B cell (primary cell): Measurements from ENCODE around the gene LRRC37A2. TPM values are rescaled to one million over a fixed set of nuclear protein-coding genes. Genes with fewer than 3 reads are reported as not detected.
"Not testable (repeated sequence)": the region's sequence is repeated elsewhere in the genome, so short reads cannot be mapped to it uniquely, and the experiment has no call there.

ENCODE experiments used
- ATAC-seq: fragments of 200-7000 bp; cut with Tn5 transposase; one replicate; pipeline ENCODE4 v1.10.0; 2021; ENCODE audit warnings: low read depth, mild to moderate bottlenecking, moderate number of reproducible peaks, moderate library complexity
- CTCF ChIA-PET: fragments of 350-600 bp; sonication (Branson Sonifier 250); formaldehyde crosslinking; loops from one replicate; lab custom pipeline; 2021; ENCODE audit warnings: antibody characterized with exemption, inconsistent platforms; lab: Charles Lee
- POLR2A ChIA-PET: fragments of 350-600 bp; sonication (Branson Sonifier 250); formaldehyde crosslinking; loops from one replicate; lab custom pipeline; 2021; ENCODE audit warnings: antibody characterized with exemption; lab: Charles Lee
- DNase-seq: peaks from one replicate; pipeline ENCODE4 v3.0.0; 2013
- H2AFZ ChIP-seq: 2 replicates; pipeline ENCODE4 v1.6.1; 2012; ENCODE audit warnings: mild to moderate bottlenecking, low read depth, low read length; ENCODE audit not compliant: insufficient read depth, poor library complexity, severe bottlenecking
- H3K27ac ChIP-seq, 2 donors: 1 replicate in 1 of 2; 2 replicates in 1 of 2; pipeline ENCODE4 v1.5.1; 2012 to 2013; ENCODE audit warnings: low read length in 2 of 2, mild to moderate bottlenecking in 2 of 2, moderate library complexity in 1 of 2
- H3K27me3 ChIP-seq, 4 experiments: fragments of 200-600 bp in 1 of 4; sonication (generic) in 1 of 4; replicated peaks in 1 of 4; 1 replicate in 2 of 4; 2 replicates in 2 of 4; pipeline versions ENCODE4 v1.6.1 to v1.7.0; 2013 to 2016; ENCODE audit warnings: low read length in 3 of 4, mild to moderate bottlenecking in 2 of 4, mixed read lengths in 1 of 4, moderate library complexity in 1 of 4; ENCODE audit not compliant: insufficient read depth in 4 of 4, control insufficient read depth in 3 of 4; ENCODE audit errors: control extremely low read depth in 1 of 4
- H3K36me3 ChIP-seq, 2 experiments: replicated peaks in 1 of 2; 1 replicate in 1 of 2; 2 replicates in 1 of 2; pipeline versions ENCODE4 v1.6.1 to v1.7.1; 2013; ENCODE audit warnings: low read length in 1 of 2; ENCODE audit not compliant: insufficient read depth in 2 of 2, control insufficient read depth in 1 of 2; ENCODE audit errors: control extremely low read depth in 1 of 2, extremely low read depth in 1 of 2
- H3K4me1 ChIP-seq, 2 donors: fragments of 200-600 bp in 1 of 2; sonication (generic) in 1 of 2; 1 replicate in 1 of 2; 2 replicates in 1 of 2; pipeline versions ENCODE4 v1.5.1 to v1.6.1; 2013 to 2017; ENCODE audit warnings: low read length in 2 of 2; ENCODE audit not compliant: control insufficient read depth in 2 of 2, insufficient read depth in 2 of 2
- H3K4me2 ChIP-seq: replicated peaks from 2 replicates; pipeline ENCODE3; 2012; ENCODE audit warnings: mild to moderate bottlenecking, low read depth, low read length; ENCODE audit not compliant: poor library complexity, severe bottlenecking
- H3K4me3 ChIP-seq, 5 experiments: fragments of 200-600 bp in 1 of 5; sonication (generic) in 1 of 5; 1 replicate in 3 of 5; 2 replicates in 2 of 5; pipeline versions ENCODE4 v1.5.1 to v1.7.0; 2011 to 2016; ENCODE audit warnings: low read length in 4 of 5, mild to moderate bottlenecking in 4 of 5, low read depth in 2 of 5, control low read depth in 1 of 5, moderate library complexity in 1 of 5; ENCODE audit not compliant: insufficient read depth in 1 of 5; ENCODE audit errors: control extremely low read depth in 1 of 5, extremely low read depth in 1 of 5
- H3K79me2 ChIP-seq: fragments of 200-600 bp; sonication (generic); one replicate; pipeline ENCODE4 v1.6.0; 2016; ENCODE audit warnings: low read length; ENCODE audit not compliant: control insufficient read depth, insufficient read depth
- H3K9ac ChIP-seq: fragments of 200-600 bp; sonication (generic); 2 replicates; pipeline ENCODE4 v1.6.1; 2017; ENCODE audit warnings: mild to moderate bottlenecking, low read length, moderate library complexity
- H3K9me3 ChIP-seq, 3 donors: one replicate each; pipeline versions ENCODE4 v1.6.1 to v1.7.1; 2013; ENCODE audit warnings: low read length in 2 of 3; ENCODE audit not compliant: control insufficient read depth in 2 of 3, insufficient read depth in 1 of 3; ENCODE audit errors: control extremely low read depth in 1 of 3
- H4K20me1 ChIP-seq: 2 replicates; pipeline ENCODE4 v1.6.0; 2012; ENCODE audit warnings: mild to moderate bottlenecking, low read length; ENCODE audit not compliant: insufficient read depth, control insufficient read depth, poor library complexity, severe bottlenecking
- H3K27ac Mint-ChIP-seq: one replicate; pipeline ENCODE4 v1.8.0; 2021; ENCODE audit warnings: mixed read lengths
- H3K27me3 Mint-ChIP-seq: one replicate; pipeline ENCODE4 v1.8.0; 2021; ENCODE audit warnings: mixed read lengths
- H3K4me1 Mint-ChIP-seq: one replicate; pipeline ENCODE4 v1.8.0; 2021; ENCODE audit warnings: mixed read lengths
- H3K4me3 Mint-ChIP-seq: one replicate; pipeline ENCODE4 v1.8.0; 2021; ENCODE audit warnings: mixed read lengths
- H3K9me3 Mint-ChIP-seq: one replicate; pipeline ENCODE4 v1.8.0; 2022; ENCODE audit warnings: mixed read lengths; ENCODE audit not compliant: insufficient read depth
- WGBS: methylation state at CpG from one replicate; pipeline ENCODE4 v1.1.5; 2013; ENCODE audit warnings: missing lambda C conversion rate; ENCODE audit not compliant: insufficient coverage; 5-methylcytosine and 5-hydroxymethylcytosine counted together
- intact Hi-C: fragments of 100-400 bp; cut with micrococcal nuclease; formaldehyde crosslinking; loops from one replicate; pipeline ENCODE4 v1.10.0; 2022
- polyA plus RNA-seq: library from polyadenylated mRNA; depleted of rRNA; stranded (reverse); fragments of >200 nt; gene quantifications from 2 replicates; pipeline ENCODE4 v1.2.3, GENCODE V29; 2012
- total RNA-seq, 2 donors: library from RNA; stranded (reverse); fragments of 120-200 nt in 1 of 2; gene quantifications; 1 replicate in 1 of 2; 2 replicates in 1 of 2; pipeline versions ENCODE4 v1.2.3 to v1.2.4, GENCODE V29; 2013 to 2022

LRRC37A2 gene
- total and polyA plus RNA-seq, 2 donors (not counting 1 experiment from before 2014, with no cell fraction given), result 17.8 to 46.5 TPM

- Mint-ChIP-seq H3K27ac (peak within 1 kb of the TSS; percentile 78), H3K4me3 (peak within 1 kb of the TSS; percentile 64)
- H3K9me3 Mint-ChIP-seq, DNase-seq, H4K20me1 ChIP-seq, H3K27me3 ChIP-seq, H3K4me2 ChIP-seq, H3K27ac ChIP-seq, H3K9me3 ChIP-seq, intact Hi-C loops, H2AFZ ChIP-seq, H3K9ac ChIP-seq, POLR2A ChIA-PET, H3K4me1 Mint-ChIP-seq, CTCF ChIA-PET, H3K36me3 ChIP-seq, H3K27me3 Mint-ChIP-seq, H3K4me1 ChIP-seq, H3K79me2 ChIP-seq: not testable (repeated sequence)
- no CpG with 5 or more reads among the region's 65 CpGs for WGBS
- peak within 1 kb of the TSS in 2 of 5 experiments; percentile 25 to 28 for H3K4me3 ChIP-seq
- peak; percentile 88 for ATAC-seq
Observed at GRCh38 chr17:46579083-46580075, 67.1 kb downstream of the LRRC37A2 start, which contains the start of gene ARL17A. Gene ARL17A, minus strand, starts transcription at chr17:46579691. Its CDS starts 3,369 bp downstream, at chr17:46576322.

- H3K27me3 ChIP-seq, H3K9me3 ChIP-seq, H2AFZ ChIP-seq, ATAC-seq, H3K4me1 Mint-ChIP-seq, H3K27me3 Mint-ChIP-seq, H3K27ac ChIP-seq, H3K79me2 ChIP-seq, H3K9me3 Mint-ChIP-seq, H4K20me1 ChIP-seq, CTCF ChIA-PET, H3K4me1 ChIP-seq, DNase-seq, POLR2A ChIA-PET, intact Hi-C loops, H3K9ac ChIP-seq, H3K36me3 ChIP-seq, H3K4me2 ChIP-seq: not testable (repeated sequence)
- Mint-ChIP-seq H3K4me3 (peak overlapping the region; percentile 64), H3K27ac (peak overlapping the region; percentile 78)
- WGBS, result no CpG with 5 or more reads among the region's 18 CpGs
- peak overlapping the region in 2 of 5 experiments; percentile 25 to 28 for H3K4me3 ChIP-seq
Observed at GRCh38 chr17:46580082-46580481, 67.8 kb downstream of the LRRC37A2 start.

GRCh38 chr17:46585444-46585843 is 73.2 kb downstream of the LRRC37A2 start:
- H3K36me3 ChIP-seq, H3K9ac ChIP-seq, H3K4me3 ChIP-seq, POLR2A ChIA-PET, CTCF ChIA-PET, H3K4me1 ChIP-seq, H3K4me1 Mint-ChIP-seq, H3K4me3 Mint-ChIP-seq, H3K27ac ChIP-seq, H3K27ac Mint-ChIP-seq, H3K79me2 ChIP-seq, ATAC-seq, H3K9me3 Mint-ChIP-seq, H2AFZ ChIP-seq, H4K20me1 ChIP-seq, H3K27me3 Mint-ChIP-seq, H3K4me2 ChIP-seq, DNase-seq, H3K9me3 ChIP-seq, H3K27me3 ChIP-seq, intact Hi-C loops: not testable (repeated sequence)
- no CpG with 5 or more reads among the region's 3 CpGs for WGBS
